Cardiac muscle cell (in vitro differentiated cells and primary cell): ENCODE measurements around the gene LDHD. TPM values are rescaled to one million over a fixed set of nuclear protein-coding genes. Genes with fewer than 3 reads are reported as not detected.
"Not testable (repeated sequence)": the region's sequence is repeated elsewhere in the genome, so short reads cannot be mapped to it uniquely, and the experiment has no call there.

ENCODE experiments used
- DNase-seq, 2 donors: peaks; one replicate each; pipeline versions ENCODE4 v3.0.0 to v3.0.0-alpha.2; 2010 to 2017; ENCODE audit warnings: low read depth in 1 of 2, low spot score in 1 of 2
- H3K27ac ChIP-seq: fragments of 200-600 bp; sonication (generic); 2 replicates; pipeline ENCODE4 v1.5.1; 2016
- H3K27me3 ChIP-seq: fragments of 200-600 bp; sonication (generic); 2 replicates; pipeline ENCODE4 v1.6.0; 2016; ENCODE audit warnings: control low read depth
- H3K36me3 ChIP-seq: fragments of 200-600 bp; sonication (generic); 2 replicates; pipeline ENCODE4 v1.5.1; 2016; ENCODE audit warnings: control low read depth
- H3K4me1 ChIP-seq: fragments of 200-600 bp; sonication (generic); 2 replicates; pipeline ENCODE4 v1.8.1; 2017; ENCODE audit warnings: low read depth, mild to moderate bottlenecking, mixed run types
- H3K4me3 ChIP-seq: fragments of 200-600 bp; sonication (generic); 2 replicates; pipeline ENCODE4 v1.5.1; 2016; ENCODE audit warnings: mild to moderate bottlenecking
- H3K9me3 ChIP-seq: fragments of 200-600 bp; sonication (generic); 2 replicates; pipeline ENCODE4 v1.5.1; 2017; ENCODE audit warnings: low read depth, mild to moderate bottlenecking, control low read depth
- polyA plus RNA-seq: library from polyadenylated mRNA; unstranded; fragments of >200 nt; fragmentation: Nextera tagmentation; extraction: Ambion mirVana; gene quantifications from 2 replicates; pipeline ENCODE4 v1.2.1, GENCODE V29; 2016
- total RNA-seq: library from RNA; depleted of rRNA; stranded (reverse); fragments of >200 nt; gene quantifications from 2 replicates; pipeline ENCODE4 v1.2.3, GENCODE V29; 2016
- TF ChIP-seq, protein P1 (sequence below): IDR thresholded peaks from 2 replicates; pipeline ENCODE4 v1.5.1; 2012; ENCODE audit warnings: low read depth, mild to moderate bottlenecking, low read length

Gene LDHD
- total and polyA plus RNA-seq, 2 experiments from 2014 or later: 6.0 to 12.2 TPM

DNA sequence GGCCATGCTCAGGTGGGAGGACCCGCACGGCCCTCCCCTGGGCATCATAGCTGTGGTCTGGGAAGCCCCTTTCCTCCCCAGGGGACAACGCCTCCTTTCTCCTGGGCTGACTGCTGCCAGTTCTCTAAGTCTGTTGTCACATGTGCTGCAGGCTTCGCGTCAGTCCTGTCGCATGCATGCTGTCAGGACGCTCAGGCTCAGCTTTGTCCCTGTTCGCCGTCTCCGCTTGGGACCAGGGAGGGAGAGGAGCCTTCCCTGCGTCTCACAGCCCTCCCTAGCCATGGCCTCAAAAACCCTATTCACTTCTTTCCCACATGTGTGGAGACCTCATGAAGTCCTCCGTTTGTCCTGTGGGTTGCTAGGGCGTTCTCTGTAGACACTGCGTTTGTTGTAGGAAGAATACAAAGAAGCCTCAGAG is 21.4 kb downstream of the LDHD start:
- TF ChIP-seq, protein P1, sequence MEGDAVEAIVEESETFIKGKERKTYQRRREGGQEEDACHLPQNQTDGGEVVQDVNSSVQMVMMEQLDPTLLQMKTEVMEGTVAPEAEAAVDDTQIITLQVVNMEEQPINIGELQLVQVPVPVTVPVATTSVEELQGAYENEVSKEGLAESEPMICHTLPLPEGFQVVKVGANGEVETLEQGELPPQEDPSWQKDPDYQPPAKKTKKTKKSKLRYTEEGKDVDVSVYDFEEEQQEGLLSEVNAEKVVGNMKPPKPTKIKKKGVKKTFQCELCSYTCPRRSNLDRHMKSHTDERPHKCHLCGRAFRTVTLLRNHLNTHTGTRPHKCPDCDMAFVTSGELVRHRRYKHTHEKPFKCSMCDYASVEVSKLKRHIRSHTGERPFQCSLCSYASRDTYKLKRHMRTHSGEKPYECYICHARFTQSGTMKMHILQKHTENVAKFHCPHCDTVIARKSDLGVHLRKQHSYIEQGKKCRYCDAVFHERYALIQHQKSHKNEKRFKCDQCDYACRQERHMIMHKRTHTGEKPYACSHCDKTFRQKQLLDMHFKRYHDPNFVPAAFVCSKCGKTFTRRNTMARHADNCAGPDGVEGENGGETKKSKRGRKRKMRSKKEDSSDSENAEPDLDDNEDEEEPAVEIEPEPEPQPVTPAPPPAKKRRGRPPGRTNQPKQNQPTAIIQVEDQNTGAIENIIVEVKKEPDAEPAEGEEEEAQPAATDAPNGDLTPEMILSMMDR: no peak
- H3K9me3 ChIP-seq: no peaks in the 10 kb centered on the region
- no peak for DNase-seq
- H3K27ac ChIP-seq: no peak overlapping the region
- H3K4me1 ChIP-seq: no peaks in the 10 kb centered on the region
- H3K4me3 ChIP-seq: no peak overlapping the region
- no peaks in the 10 kb centered on the region for H3K27me3 ChIP-seq
- no peaks in the 10 kb centered on the region for H3K36me3 ChIP-seq

DNA sequence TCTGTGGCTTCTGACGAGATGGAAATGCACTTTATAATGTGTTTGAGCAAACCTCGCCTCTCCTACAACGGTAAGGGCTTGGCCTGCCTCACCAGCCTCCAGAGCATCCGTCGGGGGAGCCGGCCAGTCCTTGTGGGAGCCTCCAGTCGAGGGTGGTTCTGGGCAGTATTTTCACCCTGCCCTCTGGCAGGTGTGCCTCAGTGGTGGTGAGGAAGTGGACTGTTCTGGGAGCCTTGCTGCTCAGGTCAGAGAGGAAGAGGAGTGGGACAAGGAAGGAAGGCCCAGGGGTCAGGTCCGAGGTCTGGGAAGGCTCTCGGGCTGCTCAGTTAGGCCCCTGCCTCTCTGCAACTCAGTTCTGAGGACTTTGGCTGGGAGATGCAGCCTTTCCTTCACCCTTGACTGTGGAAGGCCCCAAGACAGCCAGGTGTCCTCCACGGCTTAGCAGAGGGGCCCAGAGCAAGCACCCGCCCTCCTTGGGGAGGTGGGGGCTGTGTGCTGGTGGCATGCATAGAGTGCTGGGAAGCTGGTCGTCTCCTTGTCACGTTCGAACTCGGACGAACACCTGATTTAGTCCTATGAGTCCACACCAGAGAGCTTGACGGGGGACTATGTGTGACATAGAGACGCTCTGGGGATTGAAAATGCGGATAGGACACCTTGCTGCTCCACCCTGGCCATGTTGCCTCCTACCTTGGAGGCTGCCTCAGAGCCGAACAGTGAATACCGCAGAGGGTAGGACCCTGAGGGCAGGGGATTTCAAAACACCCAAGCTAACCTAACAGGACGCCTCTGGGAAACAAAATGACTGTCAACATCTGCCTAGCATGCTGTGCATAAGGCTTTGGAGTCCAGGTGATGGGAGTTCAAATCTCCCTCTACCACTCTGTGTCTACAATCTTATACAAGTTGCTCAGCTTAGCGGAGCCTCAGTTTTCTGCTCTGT is 22.7 kb downstream of the LDHD start:
- H3K4me3 ChIP-seq: no peak overlapping the region
- H3K27ac ChIP-seq: no peak overlapping the region
- H3K27me3 ChIP-seq: no peaks in the 10 kb centered on the region
- no peak for DNase-seq
- TF ChIP-seq, protein P1: no peak
- H3K36me3 ChIP-seq: no peaks in the 10 kb centered on the region
- H3K9me3 ChIP-seq: no peaks in the 10 kb centered on the region
- peaks cover 5% of the 10 kb centered on the region for H3K4me1 ChIP-seq

DNA sequence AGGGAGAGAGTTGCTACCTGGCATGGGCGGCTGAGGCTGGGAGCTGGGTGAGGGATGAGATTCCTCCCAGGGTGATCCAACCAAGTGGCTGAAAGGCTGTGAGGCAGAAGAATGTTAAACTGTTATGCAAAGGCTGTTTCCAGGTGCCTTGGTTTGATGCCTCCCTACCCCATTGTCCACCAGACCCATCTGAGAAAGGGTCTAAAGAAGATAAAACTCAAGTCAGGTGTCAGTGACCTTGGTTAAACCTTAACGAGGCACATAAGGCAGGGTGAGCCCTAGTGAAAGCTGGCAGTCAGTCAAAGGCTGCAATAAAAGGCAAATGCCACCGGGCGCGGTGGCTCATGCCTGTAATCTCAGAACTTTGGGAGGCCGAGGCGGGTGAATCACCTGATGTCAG is 23.8 kb downstream of the LDHD start:
- H3K27ac ChIP-seq: no peak overlapping the region
- DNase-seq: no peak
- H3K9me3 ChIP-seq: no peaks in the 10 kb centered on the region
- TF ChIP-seq, protein P1: no peak
- H3K4me3 ChIP-seq: no peak overlapping the region
- peaks cover 14% of the 10 kb centered on the region for H3K4me1 ChIP-seq
- H3K27me3 ChIP-seq: no peaks in the 10 kb centered on the region
- H3K36me3 ChIP-seq: no peaks in the 10 kb centered on the region

DNA sequence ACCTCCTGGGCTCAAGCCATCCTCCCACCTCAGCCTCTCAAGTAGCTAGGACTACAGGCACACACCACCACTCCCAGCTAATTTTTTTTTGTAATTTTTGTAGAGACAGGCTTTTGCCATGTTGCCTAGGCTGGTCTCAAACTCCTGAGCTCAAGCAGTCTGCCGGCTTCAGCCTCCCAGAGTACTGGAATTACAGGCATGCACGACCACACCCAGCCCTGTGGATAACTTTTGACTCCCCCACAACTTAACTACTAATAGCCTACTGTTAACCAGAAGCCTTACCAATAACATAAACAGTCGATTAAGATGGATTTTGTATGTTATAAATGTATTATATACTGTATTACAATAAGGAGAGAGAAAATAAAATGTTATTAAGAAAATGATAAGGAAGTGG is 25.0 kb downstream of the LDHD start:
- not testable (repeated sequence) for DNase-seq, H3K4me3 ChIP-seq, H3K27me3 ChIP-seq, H3K36me3 ChIP-seq, H3K9me3 ChIP-seq, H3K27ac ChIP-seq
- H3K4me1 ChIP-seq: peaks cover 23% of the 10 kb centered on the region

DNA sequence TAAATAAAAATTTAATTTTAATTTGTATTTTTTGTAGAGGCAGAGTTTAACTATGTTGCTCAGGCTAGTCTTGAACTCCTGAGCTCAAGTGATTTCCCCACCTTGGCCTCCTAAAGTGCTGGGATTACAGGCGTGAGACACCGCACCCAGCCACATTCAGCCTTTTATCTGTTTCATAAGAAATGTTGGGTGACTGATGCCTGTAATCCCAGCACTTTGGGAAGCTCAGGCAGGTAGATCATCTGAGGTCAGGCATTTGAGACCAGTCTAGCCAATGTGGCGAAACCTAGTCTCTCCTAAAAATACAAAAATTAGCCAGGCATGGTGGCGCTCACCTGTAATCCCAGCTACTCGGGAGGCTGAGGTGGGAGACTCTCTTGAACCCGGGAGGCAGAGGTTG is 25.7 kb downstream of the LDHD start:
- H3K9me3 ChIP-seq, H3K27me3 ChIP-seq, H3K27ac ChIP-seq, H3K4me3 ChIP-seq, H3K36me3 ChIP-seq, DNase-seq: not testable (repeated sequence)
- peaks cover 26% of the 10 kb centered on the region for H3K4me1 ChIP-seq

DNA sequence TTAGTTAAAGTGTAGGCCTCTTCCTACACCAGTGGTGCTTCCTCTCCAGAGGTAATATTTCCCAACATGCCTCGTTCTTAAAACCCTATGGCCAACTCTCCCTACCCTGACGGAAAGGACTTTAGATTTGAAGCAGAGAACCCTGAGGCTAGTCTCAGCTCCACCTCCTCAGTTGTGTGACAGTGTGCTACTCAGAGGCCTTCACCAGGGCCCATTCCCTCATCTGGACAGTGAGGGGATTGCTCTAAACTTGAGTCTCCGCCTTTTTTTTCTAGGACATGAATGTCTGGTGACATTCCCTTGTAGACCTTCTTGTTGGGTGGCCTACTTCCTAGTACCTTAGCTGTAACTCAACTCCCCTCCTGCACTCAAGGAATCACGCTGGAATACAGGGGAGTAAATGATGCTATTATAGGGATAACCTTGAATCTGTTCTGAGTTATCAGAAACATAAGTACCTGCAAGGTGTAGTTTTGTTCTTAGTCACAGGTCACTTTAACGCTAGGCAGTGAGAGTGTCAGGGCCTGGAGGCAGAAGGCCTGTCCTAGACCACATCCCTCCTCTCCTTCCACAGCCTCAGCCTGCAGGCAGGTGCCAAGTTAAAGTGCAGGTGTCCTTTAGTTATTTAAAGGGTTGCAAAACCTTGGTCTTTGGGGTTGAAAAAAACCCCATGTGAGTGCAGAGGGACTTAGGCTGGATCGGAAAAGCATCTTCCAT is 26.9 kb downstream of the LDHD start:
- Histone ChIP-seq H3K27me3 (no peaks in the 10 kb centered on the region), H3K4me3 (no peak overlapping the region), H3K9me3 (no peaks in the 10 kb centered on the region), H3K36me3 (no peaks in the 10 kb centered on the region), H3K27ac (no peak overlapping the region), H3K4me1 (peaks cover 26% of the 10 kb centered on the region)
- DNase-seq: no peak
- TF ChIP-seq, protein P1: no peak
